Muscle of arm (tissue), 12 donors: ENCODE results near the gene ARMC5. TPM values are rescaled to one million over a fixed set of nuclear protein-coding genes. Genes with fewer than 3 reads are reported as not detected.
"Not testable (repeated sequence)": the region's sequence is repeated elsewhere in the genome, so short reads cannot be mapped to it uniquely, and the experiment has no call there.

Source experiments
- DNase-seq: peaks from one replicate; pipeline ENCODE4 v3.0.0-alpha.2; 2013
- polyA plus RNA-seq, 12 donors: library from polyadenylated mRNA; unstranded; fragments of 120-200 nt; gene quantifications; one replicate each; pipeline ENCODE4 v1.2.1, GENCODE V29; 2013; ENCODE audit not compliant: insufficient read length in 12 of 12

The ARMC5 gene
- polyA plus RNA-seq, 12 donors: 5.3 to 11.1 (median 7.4) TPM; not detected in 1

DNA sequence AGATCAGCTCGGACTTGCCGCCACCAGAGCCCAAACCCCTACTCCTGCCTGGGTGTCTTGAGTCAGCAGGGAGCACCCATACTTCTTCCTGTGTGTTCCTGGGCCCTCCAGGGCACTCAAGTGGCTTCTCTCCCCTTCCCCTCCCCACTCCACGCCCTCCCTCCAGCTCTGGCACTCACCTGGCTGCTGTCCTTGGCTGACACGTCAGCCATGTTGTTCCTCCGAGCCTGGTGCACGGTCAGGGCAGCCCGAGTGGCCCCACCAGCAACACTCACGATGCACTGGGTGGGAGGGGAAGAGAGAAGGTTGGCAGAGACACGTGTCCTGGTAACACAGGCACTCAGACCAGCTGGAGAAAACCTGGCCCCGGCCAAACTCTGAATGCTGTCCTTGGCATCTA, 37.4 kb downstream of the ARMC5 start:
- DNase-seq: no peak

DNA sequence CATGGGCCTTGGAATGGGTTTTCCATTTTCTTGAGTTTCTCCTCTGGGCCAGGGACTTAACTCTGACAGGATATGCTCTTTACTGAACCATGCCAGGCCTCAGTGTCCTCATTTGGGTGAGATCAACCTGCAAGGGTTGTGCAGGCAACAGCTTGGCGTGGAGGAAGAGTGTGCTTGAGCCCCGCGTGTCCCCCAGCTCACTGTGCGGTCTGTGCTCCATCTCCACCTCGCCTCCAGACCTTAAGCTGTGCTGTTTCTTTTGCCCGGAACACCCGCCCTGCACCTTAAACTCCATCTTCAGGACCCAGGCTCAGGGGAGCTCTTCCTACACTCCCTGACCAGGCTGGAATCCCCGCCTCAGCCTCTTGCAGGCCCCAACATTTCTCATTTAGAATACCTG, 39.2 kb downstream of the ARMC5 start:
- no peak for DNase-seq

DNA sequence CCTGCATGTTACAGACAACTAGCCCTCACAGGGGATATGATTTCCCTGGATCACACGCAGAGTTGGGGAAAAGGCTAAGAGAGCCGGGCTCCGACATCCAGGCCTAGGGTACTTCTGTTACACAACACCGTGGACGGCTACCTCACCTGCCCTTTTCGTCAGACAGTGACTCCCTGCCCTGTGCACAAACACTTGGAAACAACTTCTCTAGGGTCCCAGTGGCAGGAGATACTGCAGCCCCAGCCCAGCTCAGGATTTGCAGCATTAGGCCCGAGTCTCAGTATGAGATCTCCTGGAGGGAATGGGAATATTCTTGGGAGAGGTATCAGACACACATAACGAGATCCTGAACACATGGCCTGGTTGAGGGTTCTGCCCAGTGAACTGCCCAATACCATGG, 40.6 kb downstream of the ARMC5 start:
- DNase-seq: no peak

DNA sequence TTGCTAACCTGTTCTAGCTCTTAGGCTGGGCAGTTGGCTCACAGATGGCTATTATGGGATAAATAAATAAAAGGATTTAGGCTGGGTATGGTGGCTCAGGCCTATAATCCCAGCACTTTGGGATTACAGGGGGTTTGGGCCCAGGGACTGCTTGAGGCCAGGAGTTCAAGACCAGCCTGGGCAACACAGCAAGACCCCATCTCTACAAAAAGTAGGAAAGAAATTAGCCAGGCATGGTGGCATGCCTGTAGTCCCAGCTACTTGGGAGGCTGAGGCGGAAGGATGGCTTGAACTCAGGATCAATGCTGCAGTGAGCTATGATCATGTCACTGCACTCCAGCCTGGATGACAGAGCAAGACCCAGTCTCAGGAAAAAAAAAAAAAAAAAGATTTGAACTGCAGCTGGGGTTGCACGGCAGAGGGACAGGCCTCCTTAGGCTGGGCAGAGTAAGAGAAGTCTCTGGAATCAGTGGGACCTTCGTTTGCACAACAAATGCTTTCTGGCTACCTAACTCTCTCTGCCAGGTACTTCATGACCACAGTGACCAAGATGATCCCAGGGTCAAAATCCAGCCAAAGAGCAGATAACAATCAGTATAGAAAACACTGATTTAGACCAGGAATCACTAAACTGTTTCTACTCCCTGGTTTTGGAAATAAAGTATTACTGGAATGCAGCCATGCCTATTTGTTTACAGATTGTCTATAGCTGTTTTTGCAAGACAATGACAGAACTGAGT, 42.1 kb downstream of the ARMC5 start:
- DNase-seq: no peak

DNA sequence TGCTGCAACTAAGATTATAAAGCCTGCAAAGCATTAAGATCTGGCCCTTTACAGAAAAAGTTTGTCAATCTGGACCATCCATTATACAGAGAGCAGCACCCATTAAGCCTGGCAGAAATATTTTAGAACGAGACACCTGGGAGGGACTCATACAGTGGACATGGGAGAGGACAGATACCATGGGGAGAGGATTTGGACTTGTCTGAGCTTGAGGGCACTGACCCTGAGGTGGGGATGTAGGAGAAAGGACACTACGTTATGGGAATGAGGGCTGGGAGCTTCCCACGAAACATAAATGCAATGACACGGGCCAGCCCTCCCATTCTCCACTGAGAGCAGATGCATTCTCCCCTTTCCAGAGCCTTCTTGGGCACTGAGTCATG, 42.7 kb downstream of the ARMC5 start:
- no peak for DNase-seq

DNA sequence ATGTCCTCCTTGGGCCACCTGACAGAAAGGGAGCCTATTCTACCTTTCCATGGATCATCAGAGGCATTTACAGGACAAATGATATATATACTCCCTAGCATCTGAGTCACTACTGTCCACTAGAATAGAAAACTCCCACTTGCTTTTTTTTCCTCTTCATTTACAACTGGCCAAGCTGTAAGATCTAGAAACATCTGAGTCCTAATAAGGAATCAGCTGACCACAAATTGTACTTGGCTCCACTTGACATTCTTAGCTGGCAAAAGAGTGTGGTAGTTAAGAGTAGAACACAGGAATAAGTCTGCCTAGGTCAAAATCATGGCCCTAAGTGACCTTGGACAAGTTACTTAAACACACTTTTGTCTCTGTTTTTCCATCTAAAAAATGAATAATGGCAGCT, 43.7 kb downstream of the ARMC5 start:
- no peak for DNase-seq

DNA sequence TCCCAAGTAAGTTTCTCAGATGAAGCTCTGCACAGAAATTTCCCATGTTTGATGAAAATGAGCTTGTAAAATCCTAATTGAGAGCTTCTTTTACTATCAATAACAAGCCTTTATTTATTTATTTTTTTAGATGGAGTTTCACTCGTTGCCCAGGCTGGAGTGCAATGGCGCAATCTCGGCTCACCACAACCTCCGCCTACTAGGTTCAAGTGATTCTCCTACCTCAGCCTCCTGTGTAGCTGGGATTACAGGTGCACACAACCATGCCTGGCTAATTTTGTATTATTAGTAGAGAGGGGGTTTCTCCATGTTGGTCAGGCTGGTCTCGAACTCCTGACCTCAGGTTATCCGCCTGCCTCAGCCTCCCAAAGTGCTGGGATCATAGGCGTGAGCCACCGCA, 44.3 kb downstream of the ARMC5 start:
- DNase-seq: not testable (repeated sequence)

DNA sequence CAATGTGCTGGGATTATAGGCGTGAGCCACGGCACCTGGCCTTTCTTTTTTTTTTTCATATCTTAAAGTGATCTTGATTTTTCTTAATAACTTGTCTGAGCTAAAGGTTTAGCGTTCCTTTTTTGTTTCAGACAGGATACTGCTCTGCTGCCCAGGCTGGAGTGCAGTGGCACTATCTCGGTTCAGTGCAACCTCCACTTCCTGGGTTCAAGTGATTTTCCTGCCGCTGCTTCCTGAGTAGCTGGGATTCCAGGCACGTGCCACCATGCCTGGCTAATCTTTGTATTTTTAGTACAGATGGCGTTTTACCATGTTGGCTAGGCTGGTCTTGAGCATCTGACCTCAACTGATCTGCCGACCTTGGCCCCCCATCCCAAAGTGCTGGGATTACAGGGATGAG, 44.9 kb downstream of the ARMC5 start:
- DNase-seq: no peak

DNA sequence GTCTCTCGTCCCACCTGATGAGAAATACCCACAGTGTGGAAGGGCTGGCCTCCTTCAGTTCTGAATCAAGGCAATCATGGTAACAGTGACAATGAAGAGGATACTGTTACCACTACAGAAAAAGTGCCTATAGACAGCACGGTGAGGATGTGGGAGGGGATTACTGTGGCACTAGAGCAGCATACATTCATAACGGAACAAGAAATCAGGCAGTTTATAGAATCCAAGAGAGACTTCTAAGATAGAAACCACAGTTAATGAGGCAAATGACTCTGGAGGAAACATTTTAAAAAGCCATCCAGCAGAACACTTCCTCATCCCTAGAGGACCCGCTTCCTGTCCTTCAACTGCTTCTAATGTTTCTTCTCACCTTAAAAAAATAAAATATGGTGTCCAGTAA, 46.2 kb downstream of the ARMC5 start:
- no peak for DNase-seq

DNA sequence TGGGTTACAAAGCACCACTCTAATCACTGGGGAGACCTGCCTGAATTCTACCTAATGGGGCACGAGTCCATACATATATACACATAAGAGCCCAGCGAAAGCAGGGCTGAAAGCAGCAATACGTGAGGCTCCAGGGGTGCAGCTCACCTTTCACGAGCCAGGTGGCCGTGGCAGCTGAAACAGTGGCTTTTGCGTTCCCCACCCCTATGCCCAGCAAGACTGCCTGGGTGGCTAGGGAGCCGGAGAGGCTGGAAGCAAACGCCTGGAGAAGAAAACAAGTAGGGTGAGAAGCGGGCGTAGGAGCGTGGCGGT, 48.3 kb downstream of the ARMC5 start:
- no peak for DNase-seq

DNA sequence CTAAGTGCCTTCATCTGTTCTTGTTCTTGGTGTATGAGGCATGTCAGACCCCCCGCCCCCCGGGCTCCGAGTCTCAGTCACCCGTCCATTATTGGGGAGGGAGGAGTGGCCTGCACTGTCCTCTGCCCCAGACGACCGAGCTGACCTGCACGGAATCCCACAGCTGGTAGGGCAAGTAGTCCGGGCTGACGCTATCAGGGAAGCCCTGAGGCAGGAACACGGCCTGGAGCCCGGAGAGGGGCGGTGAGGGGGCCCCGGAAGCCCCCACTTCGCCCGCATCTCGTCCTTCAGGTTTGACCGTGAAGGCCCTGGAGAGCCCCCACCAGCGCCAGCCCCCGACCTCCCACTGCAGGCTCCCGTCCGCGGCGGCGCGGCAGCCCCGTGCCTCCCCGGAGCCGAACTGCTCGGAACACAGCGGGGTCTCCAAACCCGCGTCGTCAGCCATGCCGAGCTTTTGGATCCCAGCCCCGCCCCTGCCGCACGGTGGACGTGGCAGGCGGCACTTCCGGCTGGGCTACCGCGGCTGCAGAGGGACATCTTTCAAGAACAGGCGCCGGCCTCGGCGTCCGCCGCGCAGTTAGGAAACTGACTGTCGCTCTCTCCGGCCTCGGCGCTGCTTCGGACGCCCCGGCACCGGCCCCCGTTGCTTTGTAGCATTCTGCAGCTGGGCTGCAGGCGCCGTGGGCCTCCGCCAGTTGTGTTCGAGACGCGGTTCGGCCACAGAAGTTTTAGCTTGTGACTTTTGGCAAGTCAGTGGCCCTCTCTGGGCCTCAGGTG, 48.8 kb downstream of the ARMC5 start, which contains the start of gene RUSF1:
Gene RUSF1, minus strand, starts transcription at position 463 of the 777 bp plus-strand sequence. Its CDS starts 18 bp downstream, at position 445.
- DNase-seq: peak; percentile 93

DNA sequence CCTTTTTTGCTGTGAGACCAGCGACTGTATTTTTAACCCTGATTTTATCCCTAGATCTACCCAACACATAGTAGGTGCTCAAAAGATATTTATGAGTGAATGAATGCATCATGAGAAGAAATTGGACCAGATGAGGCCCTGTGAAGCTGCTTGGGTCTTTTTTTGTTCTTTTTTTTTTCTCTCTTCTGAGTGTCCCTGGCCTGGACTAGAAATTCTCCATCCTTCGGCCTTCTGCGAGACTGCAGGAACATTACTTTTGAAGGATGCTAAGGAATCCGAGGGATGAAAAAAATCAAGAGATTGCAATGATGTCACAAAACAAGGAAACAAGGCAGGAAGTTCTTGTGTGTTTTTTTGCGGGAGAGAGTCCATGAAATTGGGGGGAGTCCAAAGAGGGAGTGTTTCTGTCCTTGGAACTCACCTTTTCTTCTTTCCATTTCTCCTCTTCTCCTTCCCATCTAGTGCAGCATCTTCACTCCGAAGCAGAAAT, 49.5 kb downstream of the ARMC5 start:
- peak; percentile 69 for DNase-seq

DNA sequence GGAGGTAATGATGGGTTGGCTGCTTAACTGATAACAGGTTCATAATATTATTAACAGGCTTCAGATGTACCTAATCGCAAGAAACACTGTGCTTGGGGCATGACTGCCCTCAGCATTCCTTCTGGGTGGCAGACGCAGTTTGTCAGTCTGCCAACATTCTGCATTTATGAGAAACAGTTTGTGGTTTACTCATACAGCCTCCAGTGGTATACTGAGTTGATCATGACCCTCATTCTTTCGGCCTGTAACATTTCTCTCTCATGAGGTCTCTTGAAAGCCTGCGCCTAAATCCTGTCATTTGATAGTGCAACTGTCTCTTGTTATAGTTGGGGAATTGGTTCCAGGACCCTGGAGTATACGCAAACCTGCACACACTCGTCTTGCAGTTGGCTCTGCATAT, 53.8 kb downstream of the ARMC5 start:
- no peak for DNase-seq

DNA sequence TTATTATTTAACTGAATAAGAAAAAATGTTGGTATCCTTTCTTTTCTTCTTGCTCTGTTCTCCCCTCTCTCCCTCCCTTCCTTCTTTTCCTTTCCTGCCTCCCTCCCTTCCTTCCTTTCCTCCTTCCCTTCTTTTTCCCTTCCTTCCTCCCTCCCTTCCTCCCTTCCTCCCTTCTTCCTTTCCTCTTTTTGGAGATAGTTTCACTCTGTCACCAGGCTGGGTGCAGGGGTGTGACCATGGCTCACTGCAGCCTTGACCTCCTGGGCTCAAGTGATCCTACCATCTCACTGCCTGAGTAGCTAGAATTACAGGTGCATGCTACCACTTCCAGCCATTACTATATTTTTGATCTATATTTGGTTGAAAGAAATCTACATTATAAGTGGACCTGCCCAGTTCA, 54.6 kb downstream of the ARMC5 start:
- DNase-seq: no peak

Other genes starting within 250 kb of the ARMC5 start
- 10 to 100 TPM in 11 of 12 donors, not detected in 1; 19.1 to 87.8 (median 58.2) TPM for gene TRIM72, start 245.4 kb upstream of the ARMC5 start, polyA plus RNA-seq
- 1 to 10 TPM in 5 of 12 donors, under 1 TPM in 5, not detected in 2; 0.27 to 2.1 (median 0.95) TPM for gene PYDC1, start 242.4 kb upstream of the ARMC5 start, polyA plus RNA-seq
- 1 to 10 TPM in 11 of 12 donors, not detected in 1; 2.1 to 9.2 (median 3.2) TPM for gene ITGAM, start 199.5 kb upstream of the ARMC5 start, polyA plus RNA-seq
- 1 to 10 TPM in 4 of 12 donors, under 1 TPM in 6, not detected in 2; 0.34 to 7.5 (median 0.84) TPM for gene ITGAX, start 104.3 kb upstream of the ARMC5 start, polyA plus RNA-seq
- gene ITGAD, start 66.2 kb upstream of the ARMC5 start, polyA plus RNA-seq: 1 to 10 TPM in 4 of 12 donors, under 1 TPM in 6, not detected in 2; 0.15 to 1.5 (median 0.62) TPM
- 100 to 1,000 TPM in 11 of 12 donors, not detected in 1; 146 to 481 (median 259) TPM for gene COX6A2, start 31.1 kb upstream of the ARMC5 start, polyA plus RNA-seq
- 1 to 10 TPM in 10 of 12 donors, not detected in 2; 1.5 to 3.9 (median 2.5) TPM for gene ZNF843, start 16.7 kb upstream of the ARMC5 start, polyA plus RNA-seq
- 100 to 1,000 TPM in 2 of 12 donors, 10 to 100 TPM in 9, not detected in 1; 61.4 to 120 (median 76.4) TPM for gene TGFB1I1, start 12.7 kb downstream of the ARMC5 start, polyA plus RNA-seq
- 10 to 100 TPM in 2 of 12 donors, 1 to 10 TPM in 6, under 1 TPM in 2, not detected in 2; 0.98 to 11.3 (median 5.0) TPM for gene SLC5A2, start 23.6 kb downstream of the ARMC5 start, polyA plus RNA-seq
- 10 to 100 TPM in 11 of 12 donors, not detected in 1; 37.1 to 73.0 (median 45.6) TPM for gene RUSF1, start 48.9 kb downstream of the ARMC5 start, polyA plus RNA-seq
- gene AHSP, start 68.4 kb downstream of the ARMC5 start, polyA plus RNA-seq: 10 to 100 TPM in 7 of 12 donors, 1 to 10 TPM in 4, not detected in 1; 5.6 to 58.5 (median 12.1) TPM